ENCODE measurements around the gene SNTG2.

The SNTG2 gene

GRCh38 chr2:1231466-1232063 is 280.9 kb downstream of the SNTG2 start:
- DNase-seq, result no peak

DNA sequence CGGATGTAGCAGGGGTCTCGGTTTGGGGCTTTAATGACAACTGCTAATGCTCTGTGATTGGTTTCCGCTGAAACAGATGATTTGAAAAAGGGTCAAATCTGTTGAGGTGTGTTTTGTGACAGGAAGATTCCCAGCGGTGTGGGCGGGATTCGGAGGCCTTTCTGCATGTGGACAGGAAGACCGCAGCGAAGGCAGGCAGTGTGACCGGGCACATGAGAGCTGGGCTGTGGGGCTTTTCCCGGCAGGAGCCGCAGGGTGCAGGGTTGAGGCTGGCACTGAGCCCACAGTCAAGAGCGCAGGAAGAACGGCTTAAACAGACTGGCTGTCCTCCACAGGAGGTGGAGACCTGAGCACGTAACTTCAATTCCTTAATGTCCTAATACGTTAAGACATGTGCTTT is 282.6 kb downstream of the SNTG2 start:
- peak in 1 of 56 donors; percentile 3 for DNase-seq

GRCh38 chr2:1234731-1235308 is 284.2 kb downstream of the SNTG2 start:
- DNase-seq, result no peak

- no peak for DNase-seq
Measured at GRCh38 chr2:1235806-1236205, 285.2 kb downstream of the SNTG2 start.

DNA sequence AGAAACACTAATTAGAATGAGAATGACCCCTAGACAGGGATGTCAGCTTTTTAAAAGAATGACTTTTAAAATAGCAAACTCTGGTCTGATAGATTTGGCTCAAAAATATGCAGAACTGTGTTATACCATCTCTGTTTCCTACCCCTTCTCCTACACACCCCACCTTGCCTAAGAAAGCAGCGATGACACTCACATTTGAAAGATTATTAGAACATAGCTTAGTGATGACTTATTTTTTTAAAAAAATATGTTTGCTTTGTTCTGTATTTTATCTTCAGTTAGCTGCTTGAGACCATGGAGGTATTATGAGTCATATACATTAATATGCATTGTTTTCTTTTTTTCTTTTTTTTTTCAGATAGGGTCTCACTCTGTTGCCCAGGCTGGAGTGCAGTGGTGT is 286.0 kb downstream of the SNTG2 start:
- no peak for DNase-seq

DNA sequence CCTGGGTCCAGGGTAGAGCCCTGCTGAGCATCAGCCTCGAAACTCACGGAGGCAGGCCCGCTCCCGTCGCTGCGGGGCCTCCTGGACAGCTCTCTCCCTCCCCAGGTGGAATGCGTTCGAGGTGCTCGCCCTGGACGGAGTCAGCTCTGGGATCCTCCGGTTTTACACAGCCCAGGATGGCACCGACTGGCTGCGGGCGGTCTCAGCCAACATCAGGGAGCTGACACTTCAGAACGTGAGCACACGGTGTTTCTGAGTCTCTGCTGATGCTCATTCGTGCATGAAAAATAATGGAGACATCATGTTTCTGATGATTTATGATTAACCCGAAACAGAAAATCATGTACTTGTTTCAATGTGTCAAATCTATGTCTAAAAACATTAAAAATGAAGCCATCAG is 287.1 kb downstream of the SNTG2 start:
- DNase-seq, result no peak

- no peak for DNase-seq
Measured at GRCh38 chr2:1238598-1239138, 288.0 kb downstream of the SNTG2 start.

DNA sequence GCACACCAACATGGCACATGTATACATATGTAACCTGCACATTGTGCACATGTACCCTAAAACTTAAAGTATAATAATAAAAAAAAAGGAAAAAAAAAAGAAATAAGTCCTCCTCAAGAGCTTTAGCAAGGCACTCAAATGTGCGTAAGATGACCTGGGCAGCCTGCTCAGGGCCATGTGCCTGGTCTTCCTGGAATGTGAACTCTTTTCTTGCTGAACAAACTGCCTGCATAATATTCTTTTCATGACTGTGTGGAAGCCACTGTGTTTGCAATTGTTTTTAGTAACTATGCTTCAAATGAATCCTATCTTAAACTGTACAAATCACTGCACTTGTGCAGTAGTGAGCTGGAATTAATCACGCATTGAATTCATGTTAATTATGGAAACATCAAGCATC is 294.5 kb downstream of the SNTG2 start:
- DNase-seq, result no peak

GRCh38 chr2:1246239-1246638 is 295.6 kb downstream of the SNTG2 start:
- DNase-seq, result no peak

- DNase-seq, result no peak
Measured at GRCh38 chr2:1246991-1247390, 296.3 kb downstream of the SNTG2 start.

- no peak for DNase-seq
Measured at GRCh38 chr2:1248187-1248586, 297.5 kb downstream of the SNTG2 start.

- no peak for DNase-seq
Measured at GRCh38 chr2:1249897-1250687, 299.4 kb downstream of the SNTG2 start.

- DNase-seq, result no peak
Measured at GRCh38 chr2:1251520-1251919, 300.9 kb downstream of the SNTG2 start.

- no peak for DNase-seq
Measured at GRCh38 chr2:1253629-1254028, 303.0 kb downstream of the SNTG2 start.

DNA sequence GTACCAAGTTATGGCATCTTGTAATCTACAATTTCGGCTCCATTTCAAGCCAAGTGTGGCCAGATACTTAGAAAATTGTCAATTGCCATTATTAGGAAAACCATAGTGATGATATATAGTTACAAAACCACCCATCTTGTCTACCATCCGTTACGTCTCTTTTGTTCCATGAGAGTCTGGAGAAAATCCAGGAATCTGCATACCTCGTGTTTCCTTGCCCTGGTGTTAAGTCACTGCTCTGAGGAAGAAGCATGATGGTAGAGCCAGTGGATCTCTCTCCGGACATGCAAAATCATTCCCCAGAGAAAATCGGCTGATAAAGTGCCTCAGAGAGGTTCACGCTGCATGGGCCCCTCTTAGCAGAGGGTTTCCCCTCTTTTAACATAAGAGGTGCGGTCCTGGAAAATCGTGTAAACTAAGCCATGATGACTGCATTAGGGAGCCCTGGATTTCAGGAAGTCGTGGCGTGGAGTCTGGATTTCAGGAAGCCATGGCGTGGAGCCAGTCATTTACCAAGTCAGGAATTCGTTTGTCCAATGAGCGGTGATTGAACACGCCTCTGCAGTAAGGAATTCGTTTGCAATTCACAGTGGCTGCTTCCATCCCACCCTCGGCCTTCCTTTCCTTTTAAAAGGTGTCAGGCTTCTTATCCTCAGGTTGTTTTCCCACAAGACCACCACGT is 304.2 kb downstream of the SNTG2 start:
- DNase-seq, result no peak

- DNase-seq, result no peak
Measured at GRCh38 chr2:1256632-1257324, 306.1 kb downstream of the SNTG2 start.

DNA sequence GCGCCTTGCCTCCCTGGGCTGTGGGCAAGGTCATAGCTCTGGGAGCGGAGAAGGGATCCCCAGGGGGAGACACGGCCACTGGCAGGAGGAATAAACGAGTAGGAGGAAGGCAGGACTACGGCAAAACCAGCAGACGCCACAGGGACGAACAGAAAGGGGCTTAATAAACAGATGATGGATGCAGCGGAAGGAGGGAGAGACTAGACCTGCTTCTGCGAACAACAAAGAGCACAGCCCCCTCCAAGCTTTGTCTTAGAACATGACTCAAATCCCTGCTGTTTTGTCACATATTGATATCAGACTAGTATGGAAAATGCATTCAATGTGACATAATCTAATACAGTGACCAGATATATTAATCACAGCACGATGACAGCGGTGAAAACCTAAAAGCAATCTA is 306.7 kb downstream of the SNTG2 start:
- no peak for DNase-seq

DNA sequence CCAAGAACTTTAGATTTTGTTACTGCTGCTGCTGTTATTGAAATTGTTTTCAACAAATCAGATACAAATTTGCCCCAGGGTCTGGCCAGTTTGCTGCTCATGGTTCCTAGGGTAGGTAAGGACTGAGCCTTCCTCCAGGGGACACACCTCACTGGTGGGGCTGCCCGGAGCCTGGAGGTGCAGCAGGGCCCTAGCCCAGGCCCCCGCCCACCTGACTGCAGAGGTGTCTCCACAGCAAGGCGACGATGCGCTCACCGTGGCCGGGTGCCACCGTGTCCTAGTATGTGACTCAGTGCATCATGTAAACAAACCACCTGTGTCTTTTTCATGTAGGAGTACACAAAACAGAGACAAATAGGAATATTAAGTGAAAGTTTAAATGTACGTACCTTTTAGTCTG is 309.1 kb downstream of the SNTG2 start:
- DNase-seq, result no peak

GRCh38 chr2:1262609-1263008 is 312.0 kb downstream of the SNTG2 start:
- no peak for DNase-seq

GRCh38 chr2:1265454-1265853 is 314.8 kb downstream of the SNTG2 start:
- DNase-seq, result no peak

- DNase-seq, result no peak
Measured at GRCh38 chr2:1266351-1266750, 315.7 kb downstream of the SNTG2 start.

Data from nucleus accumbens (tissue), 56 donors.